Measurements from ENCODE around the gene AJAP1.

- no peak for TF ChIP-seq LEF1 (IDR thresholded peaks at IDR 0.05; ENCODE audit: borderline replicate concordance)
- TF ChIP-seq FOXM1 (IDR thresholded peaks at IDR 0.05; ENCODE audit: borderline replicate concordance) = no peak
- no peak for TF ChIP-seq SP1 (IDR thresholded peaks at IDR 0.05)
- TF ChIP-seq HDGF (IDR thresholded peaks at IDR 0.05; ENCODE audit: borderline replicate concordance) = no peak
- no peak for TF ChIP-seq ELF4 (IDR thresholded peaks at IDR 0.05)
- no peak for TF ChIP-seq ZNF384 (IDR thresholded peaks at IDR 0.05)
- no peak for TF ChIP-seq SUZ12 (IDR thresholded peaks at IDR 0.05)
- no peak for TF ChIP-seq TARDBP (IDR thresholded peaks at IDR 0.05)
- TF ChIP-seq FOXA1 (IDR thresholded peaks at IDR 0.05) = no peak
Measured at GRCh38 chr1:4616831-4617465, 37.5 kb upstream of the AJAP1 start.

Measured in HEK293T (cell line).